OCI-LY3 (cell line): ENCODE results near the gene ZNF592.

Experiments
- H2AFZ ChIP-seq: fragments of 200-600, 300-600 bp; shearing (Covaris generic); 2 replicates; pipeline ENCODE4 v1.6.0; 2014; ENCODE audit warnings: antibody characterized with exemption, low read depth, low read length
- H3K27ac ChIP-seq: fragments of 200-600, 300-600 bp; sonication (generic); 2 replicates; pipeline ENCODE4 v1.5.1; 2014; ENCODE audit warnings: mild to moderate bottlenecking, low read length, moderate library complexity, mixed read lengths
- H3K27me3 ChIP-seq: fragments of 200-600, 300-600 bp; sonication (generic); 2 replicates; pipeline ENCODE4 v1.6.1; 2014; ENCODE audit warnings: low read depth, low read length, mixed read lengths
- H3K36me3 ChIP-seq: fragments of 200-600, 300-600 bp; sonication (generic); replicated peaks from 2 replicates; pipeline ENCODE3; 2014; ENCODE audit warnings: low read depth, low read length, mixed read lengths
- H3K4me1 ChIP-seq: fragments of 300-600, 200-600 bp; sonication (generic); 2 replicates; pipeline ENCODE4 v1.6.1; 2014; ENCODE audit warnings: low read length, mixed read lengths
- H3K4me2 ChIP-seq: fragments of 200-600, 300-600 bp; sonication (generic); 2 replicates; pipeline ENCODE4 v1.6.1; 2014; ENCODE audit warnings: low read length, mixed read lengths
- H3K4me3 ChIP-seq: fragments of 300-600, 200-600 bp; sonication (generic); 2 replicates; pipeline ENCODE4 v1.5.1; 2014; ENCODE audit warnings: antibody characterized with exemption, mild to moderate bottlenecking, low read length, moderate library complexity
- H3K79me2 ChIP-seq: fragments of 300-600, 200-600 bp; shearing (Covaris generic); 2 replicates; pipeline ENCODE4 v1.6.1; 2014; ENCODE audit warnings: mild to moderate bottlenecking, low read length, mixed read lengths
- H3K9ac ChIP-seq: fragments of 300-600, 200-600 bp; shearing (Covaris generic); 2 replicates; pipeline ENCODE4 v1.6.0; 2014; ENCODE audit warnings: mild to moderate bottlenecking, low read length, moderate library complexity
- H3K9me3 ChIP-seq: fragments of 200-600, 300-600 bp; shearing (Covaris generic); 2 replicates; pipeline ENCODE4 v1.6.1; 2014; ENCODE audit warnings: low read length, mixed read lengths; ENCODE audit not compliant: insufficient read depth
- H4K20me1 ChIP-seq: fragments of 200-600, 300-600 bp; sonication (generic); 2 replicates; pipeline ENCODE4 v1.6.1; 2016; ENCODE audit warnings: low read length, mixed read lengths; ENCODE audit not compliant: insufficient read depth
- CTCF ChIP-seq: fragments of 200-600, 300-600 bp; sonication (generic); IDR thresholded peaks from 2 replicates; pipeline ENCODE4 v1.5.1; 2014; ENCODE audit warnings: antibody characterized with exemption, low read length, low read depth
- EZH2phosphoT487 ChIP-seq: fragments of 200-600 bp; shearing (Covaris generic); IDR thresholded peaks from 2 replicates; pipeline ENCODE4 v1.6.1; 2018; ENCODE audit warnings: antibody characterized with exemption, mixed run types, low read depth

ZNF592 gene

GRCh38 chr15:84831613-84832012 is 83.2 kb downstream of the ZNF592 start:
- Histone ChIP-seq H3K4me3 (no peak overlapping the region), H3K4me2 (no peak overlapping the region), H3K9me3 (no peaks in the 10 kb centered on the region), H3K79me2 (no peaks in the 10 kb centered on the region), H3K27ac (no peak overlapping the region), H3K4me1 (peaks cover 14% of the 10 kb centered on the region), H4K20me1 (no peaks in the 10 kb centered on the region), H3K9ac (no peak overlapping the region), H3K36me3 (no peaks in the 10 kb centered on the region), H3K27me3 (no peaks in the 10 kb centered on the region), H2AFZ (no peak overlapping the region)
- TF ChIP-seq EZH2phosphoT487, result no peak

GRCh38 chr15:84832448-84833040 is 84.2 kb downstream of the ZNF592 start:
- no peak overlapping the region for H3K9ac ChIP-seq
- no peak overlapping the region for H3K4me3 ChIP-seq
- no peaks in the 10 kb centered on the region for H3K36me3 ChIP-seq
- no peaks in the 10 kb centered on the region for H3K9me3 ChIP-seq
- no peak overlapping the region for H3K27ac ChIP-seq
- H3K4me1 ChIP-seq, result peaks cover 13% of the 10 kb centered on the region
- H3K4me2 ChIP-seq, result no peak overlapping the region
- no peaks in the 10 kb centered on the region for H3K79me2 ChIP-seq
- H4K20me1 ChIP-seq, result no peaks in the 10 kb centered on the region
- H3K27me3 ChIP-seq, result no peaks in the 10 kb centered on the region
- H2AFZ ChIP-seq, result no peak overlapping the region
- TF ChIP-seq CTCF (no peak), EZH2phosphoT487 (no peak)

- Histone ChIP-seq H2AFZ (no peak overlapping the region), H3K27ac (no peak overlapping the region), H3K9me3 (no peaks in the 10 kb centered on the region), H3K4me3 (no peak overlapping the region), H3K27me3 (no peaks in the 10 kb centered on the region), H4K20me1 (no peaks in the 10 kb centered on the region), H3K79me2 (no peaks in the 10 kb centered on the region), H3K9ac (no peak overlapping the region), H3K4me2 (no peak overlapping the region), H3K4me1 (peaks cover 19% of the 10 kb centered on the region), H3K36me3 (no peaks in the 10 kb centered on the region)
- TF ChIP-seq EZH2phosphoT487 (no peak), CTCF (no peak)
Measured at GRCh38 chr15:84833447-84834228, 85.2 kb downstream of the ZNF592 start.

- Histone ChIP-seq H3K4me2 (no peak overlapping the region), H3K27me3 (no peaks in the 10 kb centered on the region), H3K79me2 (no peaks in the 10 kb centered on the region), H3K9me3 (no peaks in the 10 kb centered on the region), H3K27ac (no peak overlapping the region), H3K36me3 (no peaks in the 10 kb centered on the region), H3K4me3 (no peak overlapping the region), H3K4me1 (peaks cover 14% of the 10 kb centered on the region), H2AFZ (no peak overlapping the region), H4K20me1 (no peaks in the 10 kb centered on the region), H3K9ac (no peak overlapping the region)
- TF ChIP-seq CTCF, result no peak
- TF ChIP-seq EZH2phosphoT487, result no peak
Measured at GRCh38 chr15:84834229-84834955, 86.0 kb downstream of the ZNF592 start.
